SJSA1 (cell line): ENCODE results near the gene TDRKH. TPM values are rescaled to one million over a fixed set of nuclear protein-coding genes. Genes with fewer than 3 reads are reported as not detected.
"Not testable (repeated sequence)": the region's sequence is repeated elsewhere in the genome, so short reads cannot be mapped to it uniquely, and the experiment has no call there.

ENCODE experiments used
- DNase-seq, 2 experiments: peaks; one replicate each; pipeline ENCODE4 v3.0.0-alpha.2; 2015 to 2020; ENCODE audit warnings: low spot score in 2 of 2, low read depth in 1 of 2
- H3K27ac ChIP-seq: fragments of 250-450 bp; sonication (Bioruptor Pico); 2 replicates; pipeline ENCODE4 v1.5.1; 2020; ENCODE audit warnings: mild to moderate bottlenecking, moderate library complexity
- H3K27me3 ChIP-seq: fragments of 250-450 bp; sonication (Bioruptor Pico); replicated peaks from 2 replicates; pipeline ENCODE4 v1.5.1; 2020; ENCODE audit warnings: mild to moderate bottlenecking, moderate library complexity
- H3K36me3 ChIP-seq: fragments of 250-450 bp; sonication (Bioruptor Pico); 2 replicates; pipeline ENCODE4 v1.5.1; 2020; ENCODE audit warnings: mild to moderate bottlenecking
- H3K4me1 ChIP-seq: fragments of 250-450 bp; sonication (Bioruptor Pico); replicated peaks from 2 replicates; pipeline ENCODE4 v1.6.1; 2021; ENCODE audit warnings: mild to moderate bottlenecking
- H3K4me3 ChIP-seq: fragments of 250-450 bp; sonication (Bioruptor Pico); 2 replicates; pipeline ENCODE4 v1.5.1; 2020; ENCODE audit warnings: mild to moderate bottlenecking
- H3K9me3 ChIP-seq: fragments of 250-450 bp; sonication (Bioruptor Pico); replicated peaks from 2 replicates; pipeline ENCODE4 v1.5.1; 2020; ENCODE audit warnings: mild to moderate bottlenecking
- total RNA-seq: library from RNA; depleted of rRNA; stranded (reverse); fragments of >200 nt; shearing (Covaris generic); gene quantifications from 2 replicates; pipeline ENCODE4 v1.2.3, GENCODE V29; 2014

The TDRKH gene
- total RNA-seq, 1 experiment from 2014 or later, result 4.0 TPM

DNA sequence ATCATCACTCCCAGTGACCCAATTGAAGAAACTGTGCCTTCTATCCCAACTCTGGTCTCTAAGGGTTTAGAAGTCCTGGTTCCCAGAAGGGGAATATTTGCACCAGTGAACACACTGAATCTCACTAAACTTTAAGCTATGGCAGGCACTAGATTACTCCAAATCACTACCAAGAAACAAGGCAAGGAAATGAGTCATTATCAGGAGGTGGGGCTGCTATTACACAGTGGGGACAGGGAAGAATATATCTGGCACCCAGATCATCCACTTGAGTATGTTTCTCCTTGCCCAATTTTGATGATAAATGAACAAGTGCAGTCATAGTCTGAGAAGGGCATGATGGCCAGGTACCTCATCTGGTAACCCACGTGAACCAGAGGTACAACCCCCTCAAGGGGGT lies 34.0 kb downstream of the TDRKH start:
- peaks cover 42% of the 10 kb centered on the region for H3K36me3 ChIP-seq
- no peaks in the 10 kb centered on the region for H3K9me3 ChIP-seq
- no peak for DNase-seq
- H3K27ac ChIP-seq, result no peak overlapping the region
- no peaks in the 10 kb centered on the region for H3K27me3 ChIP-seq
- no peak overlapping the region for H3K4me3 ChIP-seq
- H3K4me1 ChIP-seq, result peaks cover 8% of the 10 kb centered on the region; the same call in 1 of the 2 replicates

GRCh38 chr1:151741516-151741915 lies 48.8 kb downstream of the TDRKH start:
- H3K27me3 ChIP-seq, result peaks cover 10% of the 10 kb centered on the region; the same call in 1 of the 2 replicates
- H3K9me3 ChIP-seq, result peaks cover 4% of the 10 kb centered on the region; the same call in 1 of the 2 replicates
- H3K27ac ChIP-seq, result no peak overlapping the region
- H3K4me3 ChIP-seq, result no peak overlapping the region
- H3K36me3 ChIP-seq, result no peaks in the 10 kb centered on the region
- H3K4me1 ChIP-seq, result no peaks in the 10 kb centered on the region
- no peak for DNase-seq

GRCh38 chr1:151739590-151740355 lies 50.5 kb downstream of the TDRKH start:
- Histone ChIP-seq H3K4me1 (no peaks in the 10 kb centered on the region), H3K4me3 (no peak overlapping the region), H3K9me3 (peaks cover 4% of the 10 kb centered on the region; the same call in 1 of the 2 replicates), H3K27me3 (peaks cover 10% of the 10 kb centered on the region; the same call in 1 of the 2 replicates), H3K36me3 (no peaks in the 10 kb centered on the region), H3K27ac (no peak overlapping the region)
- no peak for DNase-seq

DNA sequence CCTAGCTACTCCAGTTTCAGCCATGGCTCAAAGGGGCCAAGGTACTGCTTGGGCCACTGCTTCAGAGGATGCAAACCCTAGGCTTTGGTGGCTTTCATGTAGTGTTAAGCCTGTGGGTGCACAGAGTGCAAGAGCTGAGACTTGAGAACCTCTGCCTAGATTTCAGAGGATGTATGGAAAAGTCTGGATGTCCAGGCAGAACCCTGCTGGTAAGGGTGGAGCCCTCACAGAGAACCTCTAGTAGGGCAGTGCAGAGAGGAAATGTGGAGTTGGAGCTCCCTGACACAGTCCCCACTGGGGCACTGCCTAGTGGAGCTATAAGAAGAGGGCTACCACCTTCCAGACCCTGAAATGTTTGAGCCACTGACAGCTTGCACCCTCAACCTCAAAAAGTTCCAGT lies 52.8 kb downstream of the TDRKH start:
- H3K9me3 ChIP-seq, result peaks cover 4% of the 10 kb centered on the region; the same call in 1 of the 2 replicates
- H3K36me3 ChIP-seq, result no peaks in the 10 kb centered on the region
- no peaks in the 10 kb centered on the region for H3K27me3 ChIP-seq
- DNase-seq, result no peak
- H3K4me1 ChIP-seq, result no peaks in the 10 kb centered on the region
- no peak overlapping the region for H3K27ac ChIP-seq
- H3K4me3 ChIP-seq, result no peak overlapping the region

DNA sequence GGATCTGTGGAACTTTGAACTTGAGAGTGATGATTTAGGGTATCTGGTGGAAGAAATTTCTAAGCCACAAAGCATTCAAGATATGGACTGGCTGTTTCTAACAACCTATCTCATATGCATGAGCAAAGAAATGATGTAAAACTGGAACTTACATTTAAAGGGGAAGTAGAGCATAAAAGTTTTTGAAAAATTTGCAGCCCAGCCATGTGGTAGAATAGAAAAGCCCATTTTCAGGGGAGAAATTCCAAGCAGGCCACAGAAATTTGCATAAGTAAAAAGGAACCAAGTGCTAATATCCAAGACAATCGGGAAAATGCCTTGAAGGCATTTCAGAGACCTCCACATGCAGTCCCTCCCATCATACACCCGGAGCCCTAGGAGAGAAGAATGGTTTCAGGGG lies 53.3 kb downstream of the TDRKH start:
- Histone ChIP-seq H3K27me3 (no peaks in the 10 kb centered on the region), H3K4me1 (no peaks in the 10 kb centered on the region), H3K27ac (no peak overlapping the region), H3K9me3 (peaks cover 4% of the 10 kb centered on the region; the same call in 1 of the 2 replicates), H3K36me3 (no peaks in the 10 kb centered on the region), H3K4me3 (no peak overlapping the region)
- no peak for DNase-seq

GRCh38 chr1:151733995-151734394 lies 56.3 kb downstream of the TDRKH start:
- DNase-seq, H3K27ac ChIP-seq, H3K4me3 ChIP-seq, H3K27me3 ChIP-seq, H3K9me3 ChIP-seq, H3K36me3 ChIP-seq, H3K4me1 ChIP-seq: not testable (repeated sequence)

GRCh38 chr1:151733126-151733525 lies 57.2 kb downstream of the TDRKH start:
- peaks cover 4% of the 10 kb centered on the region; the same call in 1 of the 2 replicates for H3K9me3 ChIP-seq
- no peak overlapping the region for H3K4me3 ChIP-seq
- H3K36me3 ChIP-seq, result no peaks in the 10 kb centered on the region
- H3K27me3 ChIP-seq, result no peaks in the 10 kb centered on the region
- no peaks in the 10 kb centered on the region for H3K4me1 ChIP-seq
- H3K27ac ChIP-seq, result no peak overlapping the region
- DNase-seq, result no peak

DNA sequence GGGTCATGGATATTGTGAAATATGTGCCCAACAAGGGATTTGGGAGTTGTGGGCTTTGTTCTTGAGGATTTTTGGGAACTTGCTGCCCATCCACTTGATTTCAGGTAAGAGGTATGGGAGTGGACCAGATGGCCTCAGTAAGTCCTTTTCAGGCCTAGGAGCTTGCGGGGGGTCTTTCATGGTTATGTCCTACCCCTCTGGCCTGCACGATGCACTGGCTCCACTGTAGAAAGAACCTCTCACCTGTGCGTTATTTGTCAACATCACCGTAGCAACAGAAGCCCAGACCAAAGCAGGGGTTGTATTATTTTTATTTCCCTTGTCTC lies 60.4 kb downstream of the TDRKH start:
- no peaks in the 10 kb centered on the region for H3K9me3 ChIP-seq
- no peak for DNase-seq
- H3K27me3 ChIP-seq, result 0 out of 2 replicates have a peak, but pooled peaks cover 4% of the 10 kb centered on the region
- H3K27ac ChIP-seq, result no peak overlapping the region
- no peaks in the 10 kb centered on the region for H3K4me1 ChIP-seq
- no peak overlapping the region for H3K4me3 ChIP-seq
- H3K36me3 ChIP-seq, result no peaks in the 10 kb centered on the region

- no peak overlapping the region for H3K27ac ChIP-seq
- 0 out of 2 replicates have a peak, but pooled peaks cover 4% of the 10 kb centered on the region for H3K27me3 ChIP-seq
- H3K4me3 ChIP-seq, result no peak overlapping the region
- DNase-seq, result no peak
- H3K4me1 ChIP-seq, result no peaks in the 10 kb centered on the region
- H3K9me3 ChIP-seq, result no peaks in the 10 kb centered on the region
- H3K36me3 ChIP-seq, result no peaks in the 10 kb centered on the region
Measured at GRCh38 chr1:151729157-151729965, 60.9 kb downstream of the TDRKH start.

DNA sequence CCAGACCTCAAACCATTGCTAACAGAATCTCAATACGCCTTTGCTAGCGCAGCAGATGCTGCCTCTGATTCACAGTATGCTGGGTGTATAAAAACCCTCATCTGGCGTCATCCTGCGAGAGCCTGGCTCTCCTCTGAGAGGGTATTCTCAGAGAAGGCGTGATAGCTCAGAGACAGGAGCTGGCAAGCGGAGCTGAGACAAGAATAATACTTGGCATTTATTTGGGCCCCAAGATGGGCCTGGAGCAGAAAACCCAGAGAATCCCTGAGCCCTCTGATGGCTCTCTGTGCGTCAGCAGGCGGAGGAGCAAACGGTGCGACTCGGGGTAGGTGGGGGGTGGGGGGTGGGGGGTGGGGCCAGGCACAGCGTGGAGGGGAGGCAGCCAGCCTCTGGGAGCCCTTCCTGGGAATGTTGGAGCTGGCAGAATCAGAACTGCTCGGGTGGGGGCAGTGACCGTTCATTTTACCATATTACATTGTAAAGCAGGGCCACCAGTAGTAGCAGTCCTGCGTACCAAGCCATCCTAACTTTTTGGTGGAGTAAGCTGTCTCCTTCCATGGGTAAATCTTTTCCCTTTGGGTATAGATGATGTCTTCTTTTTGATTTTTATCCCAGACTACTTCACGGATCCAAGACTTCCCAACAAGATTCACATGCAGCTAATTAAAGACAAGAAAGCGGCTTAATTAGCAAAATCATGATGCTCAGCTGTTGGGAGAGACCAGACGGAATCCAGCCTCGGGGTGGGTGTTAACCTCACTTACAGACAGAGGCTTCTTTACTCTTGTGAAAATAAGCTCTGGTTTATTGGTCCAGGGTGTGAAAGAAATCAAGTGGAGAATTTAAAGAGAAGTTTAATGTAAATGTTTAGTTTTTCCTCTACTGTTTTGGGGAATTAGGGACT lies 61.9 kb downstream of the TDRKH start:
- Histone ChIP-seq H3K27ac (no peak overlapping the region), H3K4me1 (no peaks in the 10 kb centered on the region), H3K36me3 (no peaks in the 10 kb centered on the region), H3K9me3 (no peaks in the 10 kb centered on the region), H3K4me3 (no peak overlapping the region), H3K27me3 (0 out of 2 replicates have a peak, but pooled peaks cover 4% of the 10 kb centered on the region)
- DNase-seq, result no peak

GRCh38 chr1:151723726-151724370 lies 66.5 kb downstream of the TDRKH start:
- H3K4me1 ChIP-seq, result 0 out of 2 replicates have a peak, but pooled peaks cover 5% of the 10 kb centered on the region
- H3K36me3 ChIP-seq, result no peaks in the 10 kb centered on the region
- peaks cover 15% of the 10 kb centered on the region for H3K27me3 ChIP-seq
- H3K9me3 ChIP-seq, result no peaks in the 10 kb centered on the region; the same call in 1 of the 2 replicates
- no peak overlapping the region for H3K27ac ChIP-seq
- H3K4me3 ChIP-seq, result no peak overlapping the region
- DNase-seq, result no peak
